GM18858 (cell line): Measurements from ENCODE around the gene GLT8D1.
"Not testable (repeated sequence)": the region's sequence is repeated elsewhere in the genome, so short reads cannot be mapped to it uniquely, and the experiment has no call there.

Experiments used
- ATAC-seq: cut with Tn5 transposase; IDR thresholded peaks from one replicate; pipeline ENCODE4 v1.9.1; 2021; ENCODE audit not compliant: unreplicated experiment

Gene GLT8D1

GRCh38 chr3:52681596-52681995 is 24.0 kb downstream of the GLT8D1 start:
- no peak for ATAC-seq

GRCh38 chr3:52679811-52680210 is 25.8 kb downstream of the GLT8D1 start:
- ATAC-seq: no peak

- no peak for ATAC-seq
Observed at GRCh38 chr3:52679199-52679538, 26.4 kb downstream of the GLT8D1 start.

GRCh38 chr3:52678265-52679198 is 27.1 kb downstream of the GLT8D1 start:
- ATAC-seq: no peak

GRCh38 chr3:52676201-52676600 is 29.4 kb downstream of the GLT8D1 start:
- ATAC-seq: not testable (repeated sequence)

GRCh38 chr3:52671676-52672075 is 33.9 kb downstream of the GLT8D1 start:
- ATAC-seq: no peak

- no peak for ATAC-seq
Observed at GRCh38 chr3:52670621-52671521, 34.7 kb downstream of the GLT8D1 start.

- no peak for ATAC-seq
Observed at GRCh38 chr3:52663098-52663497, 42.5 kb downstream of the GLT8D1 start.

- ATAC-seq: no peak
Observed at GRCh38 chr3:52660046-52660445, 45.5 kb downstream of the GLT8D1 start.

- ATAC-seq: no peak
Observed at GRCh38 chr3:52655895-52656294, 49.7 kb downstream of the GLT8D1 start.

- no peak for ATAC-seq
Observed at GRCh38 chr3:52651592-52651991, 54.0 kb downstream of the GLT8D1 start.

GRCh38 chr3:52650439-52650838 is 55.2 kb downstream of the GLT8D1 start:
- no peak for ATAC-seq

- no peak for ATAC-seq
Observed at GRCh38 chr3:52649461-52650210, 56.0 kb downstream of the GLT8D1 start.

GRCh38 chr3:52645549-52645948 is 60.0 kb downstream of the GLT8D1 start:
- no peak for ATAC-seq
